Measurements from ENCODE around the gene TPRG1.

Gene TPRG1

GRCh38 chr3:189232790-189233189 lies 61.0 kb downstream of the TPRG1 start:
- DNase-seq (ENCODE audit: low read depth): no peak

- peak; percentile 53 for DNase-seq (ENCODE audit: low read depth)
Measured at GRCh38 chr3:189233225-189233858, 61.6 kb downstream of the TPRG1 start.

GRCh38 chr3:189235214-189235613 lies 63.4 kb downstream of the TPRG1 start:
- no peak for DNase-seq (ENCODE audit: low read depth)

GRCh38 chr3:189236352-189236751 lies 64.6 kb downstream of the TPRG1 start:
- DNase-seq (ENCODE audit: low read depth): no peak

GRCh38 chr3:189237526-189237925 lies 65.8 kb downstream of the TPRG1 start:
- DNase-seq (ENCODE audit: low read depth): no peak

GRCh38 chr3:189238071-189238470 lies 66.3 kb downstream of the TPRG1 start:
- DNase-seq (ENCODE audit: low read depth): no peak

- DNase-seq (ENCODE audit: low read depth): no peak
Measured at GRCh38 chr3:189239616-189240015, 67.8 kb downstream of the TPRG1 start.

- DNase-seq (ENCODE audit: low read depth): no peak
Measured at GRCh38 chr3:189249987-189250386, 78.2 kb downstream of the TPRG1 start.

- DNase-seq (ENCODE audit: low read depth): no peak
Measured at GRCh38 chr3:189258261-189258660, 86.5 kb downstream of the TPRG1 start.

- DNase-seq (ENCODE audit: low read depth): no peak
Measured at GRCh38 chr3:189260556-189261493, 89.1 kb downstream of the TPRG1 start.

- DNase-seq (ENCODE audit: low read depth): no peak
Measured at GRCh38 chr3:189262746-189263145, 91.0 kb downstream of the TPRG1 start.

- DNase-seq (ENCODE audit: low read depth): no peak
Measured at GRCh38 chr3:189267981-189268613, 96.3 kb downstream of the TPRG1 start.

GRCh38 chr3:189269365-189269764 lies 97.6 kb downstream of the TPRG1 start:
- DNase-seq (ENCODE audit: low read depth): no peak

GRCh38 chr3:189270248-189270832 lies 98.6 kb downstream of the TPRG1 start:
- peak; percentile 51 for DNase-seq (ENCODE audit: low read depth)

- DNase-seq (ENCODE audit: low read depth): no peak
Measured at GRCh38 chr3:189272500-189273119, 100.8 kb downstream of the TPRG1 start.

GRCh38 chr3:189273736-189274135 lies 102.0 kb downstream of the TPRG1 start:
- no peak for DNase-seq (ENCODE audit: low read depth)

GRCh38 chr3:189275182-189275581 lies 103.4 kb downstream of the TPRG1 start:
- DNase-seq (ENCODE audit: low read depth): no peak

- no peak for DNase-seq (ENCODE audit: low read depth)
Measured at GRCh38 chr3:189275852-189276251, 104.1 kb downstream of the TPRG1 start.

- peak; percentile 33 for DNase-seq (ENCODE audit: low read depth)
Measured at GRCh38 chr3:189276444-189277219, 104.9 kb downstream of the TPRG1 start.

- no peak for DNase-seq (ENCODE audit: low read depth)
Measured at GRCh38 chr3:189277711-189278110, 105.9 kb downstream of the TPRG1 start.

GRCh38 chr3:189278221-189278620 lies 106.5 kb downstream of the TPRG1 start:
- DNase-seq (ENCODE audit: low read depth): no peak
